Left lobe of liver (tissue), 2 donors: Measurements from ENCODE around the gene CNTNAP5. TPM values are rescaled to one million over a fixed set of nuclear protein-coding genes. Genes with fewer than 3 reads are reported as not detected.
A peak's percentile ranks its signal among the peaks of the same experiment; 100 is the strongest.

Experiments used
- ATAC-seq: fragments of 200-7000 bp; cut with Tn5 transposase; one replicate; pipeline ENCODE4 v1.9.1; 2020; ENCODE audit warnings: mild to moderate bottlenecking, moderate library complexity
- DNase-seq: peaks from one replicate; pipeline ENCODE4 v3.0.0-alpha.2; 2020; ENCODE audit warnings: low spot score
- total RNA-seq: library from RNA; stranded (reverse); gene quantifications from one replicate; pipeline ENCODE4 v1.2.1, GENCODE V29; 2021
- donor health status: DM: no; HTN: no; CAD: no; lungs with moderate emphysema.
- donor health status: DM: no; HTN: yes; CAD: no.

Gene CNTNAP5
- total RNA-seq, 1 donor from 2014 or later, result not detected

- ATAC-seq (no peak), DNase-seq (no peak)
Measured at GRCh38 chr2:124756048-124756447, 731.0 kb downstream of the CNTNAP5 start.

GRCh38 chr2:124762388-124762787, 737.3 kb downstream of the CNTNAP5 start:
- ATAC-seq (no peak), DNase-seq (no peak)

- DNase-seq (no peak), ATAC-seq (no peak)
Measured at GRCh38 chr2:124763611-124764010, 738.5 kb downstream of the CNTNAP5 start.

GRCh38 chr2:124774781-124775180, 749.7 kb downstream of the CNTNAP5 start:
- no peak for ATAC-seq
- no peak for DNase-seq

DNA sequence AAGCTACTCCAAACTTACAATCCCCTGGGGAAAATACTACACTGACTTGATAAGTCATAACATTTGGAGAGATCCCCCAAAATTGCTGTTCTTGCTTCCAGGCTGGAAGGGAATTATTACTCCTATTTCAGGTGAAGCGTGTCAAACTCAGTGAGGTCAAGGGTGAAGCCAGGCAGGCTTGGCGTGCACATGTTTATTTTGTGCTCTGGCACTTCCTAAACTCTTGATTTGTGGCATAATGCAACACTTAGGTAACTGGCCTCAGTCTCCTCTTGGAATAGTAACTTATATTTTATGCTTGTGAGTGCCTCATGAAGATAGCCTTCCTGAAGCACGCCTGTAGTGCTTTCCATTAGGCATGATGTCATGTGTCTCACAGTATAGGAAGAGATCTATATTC, 751.2 kb downstream of the CNTNAP5 start:
- ATAC-seq (peak; percentile 86), DNase-seq (no peak)

DNA sequence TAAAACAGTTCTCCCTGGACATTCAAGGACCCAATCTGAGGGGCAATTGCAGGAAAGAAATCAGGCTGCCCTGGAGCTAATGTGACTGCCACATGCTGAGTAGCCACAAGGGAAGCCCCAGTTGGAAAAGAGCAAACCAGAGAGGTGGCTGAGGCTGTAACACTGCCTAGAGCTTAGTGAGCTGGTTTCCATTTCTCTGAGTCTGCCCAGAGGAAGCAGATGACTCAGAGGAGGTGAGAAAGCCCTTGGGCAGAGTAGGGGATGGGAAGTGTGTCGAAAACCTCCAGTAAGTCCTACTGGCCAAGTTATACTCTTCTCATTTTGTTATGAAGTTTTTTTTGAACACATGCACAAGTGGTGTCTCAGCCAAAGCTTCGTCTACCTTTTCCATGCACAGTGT, 753.0 kb downstream of the CNTNAP5 start:
- ATAC-seq (no peak), DNase-seq (no peak)

GRCh38 chr2:124796647-124797046, 771.6 kb downstream of the CNTNAP5 start:
- ATAC-seq, result no peak

DNA sequence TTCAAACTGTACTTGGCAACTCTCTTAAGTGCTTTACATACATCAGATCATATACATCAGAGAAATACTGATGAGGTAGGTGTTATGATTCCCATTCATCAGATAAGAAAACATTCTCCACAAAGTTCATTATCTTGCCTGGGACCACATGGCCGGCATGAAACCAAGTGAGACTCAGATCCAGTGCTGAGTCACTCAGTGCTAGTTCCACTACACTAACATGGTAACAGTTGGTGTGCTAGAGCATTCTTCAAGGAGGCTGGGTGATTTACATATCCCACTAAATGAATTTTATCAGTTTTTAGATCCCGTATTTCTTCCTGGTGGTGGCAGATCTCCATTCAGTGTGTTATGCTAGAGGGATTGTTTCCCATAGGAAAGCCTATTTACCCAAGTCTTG, 772.0 kb downstream of the CNTNAP5 start:
- DNase-seq (no peak), ATAC-seq (no peak)

More at GRCh38 chr2:124796647-124797046, 771.6 kb downstream of the CNTNAP5 start:
- no peak for DNase-seq

- no peak for ATAC-seq
Measured at GRCh38 chr2:124798551-124798950, 773.5 kb downstream of the CNTNAP5 start.

DNA sequence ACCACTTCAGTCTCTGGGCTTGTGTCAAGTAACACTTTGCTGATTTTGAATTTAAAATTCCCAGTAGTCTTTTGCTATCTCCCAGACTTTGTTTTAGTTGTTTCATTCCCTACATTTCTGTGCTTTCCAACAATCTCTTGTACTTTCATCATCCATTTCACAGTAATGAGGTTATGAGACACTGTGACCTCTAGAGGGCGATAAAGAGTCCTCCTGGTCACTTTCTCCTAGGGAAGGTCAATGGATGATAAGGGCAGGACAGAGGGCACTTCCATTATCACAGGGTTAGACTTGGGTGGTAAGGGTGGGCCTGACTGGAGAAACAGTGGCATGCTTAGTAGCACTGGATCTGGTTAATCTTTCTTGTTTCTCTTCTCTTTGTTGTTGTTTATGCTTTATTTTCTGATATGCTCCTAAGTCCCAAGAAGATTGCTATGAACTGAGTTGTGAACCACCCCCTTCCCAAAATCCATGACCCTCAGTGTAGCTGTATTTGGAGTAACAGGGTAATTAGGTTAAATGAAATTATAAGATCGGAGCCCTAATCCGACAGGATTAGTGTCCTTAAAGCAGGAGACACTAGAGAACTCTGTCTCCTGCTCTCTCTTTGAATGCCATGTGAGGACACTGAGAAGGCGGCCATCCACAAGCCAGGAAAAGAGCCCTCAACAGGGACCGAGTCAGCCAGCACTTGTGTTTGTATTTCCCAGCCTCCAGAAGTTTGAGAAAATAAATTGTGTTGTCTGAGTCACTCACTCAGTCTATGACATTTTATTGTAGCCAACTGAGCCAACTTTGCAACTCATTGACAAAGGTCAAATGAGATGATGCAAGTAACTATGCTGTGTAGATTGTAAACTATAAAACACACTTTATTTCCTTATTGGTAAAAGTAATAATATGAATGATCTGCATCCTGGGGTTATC, 779.2 kb downstream of the CNTNAP5 start:
- DNase-seq, result no peak

More at GRCh38 chr2:124798551-124798950, 773.5 kb downstream of the CNTNAP5 start:
- no peak for DNase-seq

GRCh38 chr2:124805060-124805459, 780.0 kb downstream of the CNTNAP5 start:
- no peak for DNase-seq
- peak; percentile 16 for ATAC-seq

More for the DNA sequence above, 779.2 kb downstream of the CNTNAP5 start:
- peak; percentile 93 for ATAC-seq

DNA sequence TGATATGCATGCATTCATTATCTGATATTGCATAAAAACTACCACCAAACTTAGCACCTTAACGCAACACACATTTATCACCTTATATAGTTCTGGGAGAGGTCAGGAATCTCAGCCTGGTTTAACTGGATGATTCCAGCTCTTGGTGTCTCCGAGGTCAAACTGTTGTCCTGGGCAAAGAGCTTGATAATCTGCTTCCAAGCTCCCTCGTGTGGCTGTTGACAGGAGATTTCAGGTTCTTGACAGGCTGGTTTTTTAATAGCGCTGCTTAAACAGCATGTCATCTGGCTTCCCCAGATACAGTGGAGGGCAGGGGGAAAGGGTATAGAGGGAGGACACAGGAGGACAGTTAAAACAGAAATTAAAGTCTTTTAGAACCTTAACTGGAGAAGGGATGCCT, 785.0 kb downstream of the CNTNAP5 start:
- DNase-seq (peak; percentile 55), ATAC-seq (peak; percentile 97)

GRCh38 chr2:124814968-124815745, 790.1 kb downstream of the CNTNAP5 start:
- ATAC-seq (no peak), DNase-seq (no peak)

- ATAC-seq (no peak), DNase-seq (no peak)
Measured at GRCh38 chr2:124816007-124816406, 790.9 kb downstream of the CNTNAP5 start.

- ATAC-seq (no peak), DNase-seq (no peak)
Measured at GRCh38 chr2:124822516-124822915, 797.4 kb downstream of the CNTNAP5 start.

DNA sequence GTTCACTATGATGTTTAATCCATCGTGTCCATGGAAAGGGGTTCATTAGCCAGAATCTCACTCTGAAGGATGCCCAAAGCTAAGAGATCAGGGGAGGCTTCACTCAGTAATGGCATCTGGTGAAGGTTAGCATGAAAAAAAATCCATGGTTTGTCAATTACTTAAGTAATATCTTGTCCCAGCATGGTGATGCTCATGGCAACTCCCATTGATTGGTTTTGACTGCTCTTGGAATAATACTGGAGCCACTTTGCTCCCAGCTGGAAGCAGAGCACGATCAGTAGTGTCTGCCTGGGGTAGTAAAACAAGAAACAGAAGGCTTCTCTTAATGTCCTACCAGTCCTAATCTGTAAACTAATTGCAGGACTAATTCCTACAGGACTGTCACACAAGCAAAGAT, 799.4 kb downstream of the CNTNAP5 start:
- ATAC-seq, result no peak
- DNase-seq, result no peak

GRCh38 chr2:124832521-124832920, 807.4 kb downstream of the CNTNAP5 start:
- no peak for DNase-seq
- ATAC-seq, result no peak

DNA sequence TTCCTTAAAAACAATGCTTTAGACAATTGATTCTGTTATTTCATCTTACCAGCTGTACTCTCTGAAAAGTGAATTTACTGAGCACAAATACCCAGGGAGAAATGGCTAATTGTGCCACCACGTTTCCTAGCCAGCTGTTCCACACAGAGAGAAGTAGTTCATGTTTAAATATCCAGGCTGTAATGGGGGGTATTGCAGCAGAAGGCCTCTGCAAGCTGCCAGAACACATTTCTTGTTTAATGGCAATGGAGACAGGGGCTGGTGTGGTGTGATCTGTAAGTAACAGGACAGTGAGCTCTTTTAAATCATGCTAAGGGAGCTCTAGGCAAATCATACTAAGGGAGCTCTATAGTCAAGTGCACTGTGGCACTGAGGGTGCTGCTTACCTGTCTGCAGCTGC, 809.2 kb downstream of the CNTNAP5 start:
- no peak for ATAC-seq

GRCh38 chr2:124835331-124835730, 810.2 kb downstream of the CNTNAP5 start:
- no peak for ATAC-seq
- DNase-seq, result no peak

More for the DNA sequence above, 809.2 kb downstream of the CNTNAP5 start:
- DNase-seq, result no peak

GRCh38 chr2:124836416-124836815, 811.3 kb downstream of the CNTNAP5 start:
- ATAC-seq, result no peak
- no peak for DNase-seq

- DNase-seq (no peak), ATAC-seq (no peak)
Measured at GRCh38 chr2:124837496-124837895, 812.4 kb downstream of the CNTNAP5 start.

- no peak for DNase-seq
- ATAC-seq, result no peak
Measured at GRCh38 chr2:124838406-124838805, 813.3 kb downstream of the CNTNAP5 start.
